GM12801 (cell line): ENCODE measurements around the gene CHST11.

Source experiments
- CTCF ChIP-seq: IDR thresholded peaks from one replicate; pipeline ENCODE4 v1.5.1; 2011; ENCODE audit warnings: control low read depth; ENCODE audit not compliant: insufficient read length; ENCODE audit errors: extremely low read depth

CHST11 gene

DNA sequence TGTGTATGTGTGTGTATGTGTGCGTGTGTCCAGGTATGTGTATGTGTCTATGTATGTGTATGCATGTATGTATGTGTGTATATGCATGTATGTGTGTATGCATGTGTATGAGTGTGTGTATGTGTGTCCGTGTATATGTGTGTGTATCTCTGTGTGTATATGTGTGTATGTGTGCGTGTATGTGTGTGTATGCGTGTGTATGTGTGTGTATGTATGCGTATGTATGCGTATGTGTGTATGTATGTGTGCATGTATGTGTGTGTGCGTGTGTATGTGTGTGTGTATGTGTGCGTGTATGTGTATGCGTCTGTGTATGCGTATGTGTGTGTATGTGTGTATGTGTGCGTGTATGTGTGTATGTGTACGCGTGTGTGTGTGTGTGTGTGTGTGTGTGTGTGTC is 31.6 kb downstream of the CHST11 start:
- TF ChIP-seq CTCF = no peak

GRCh38 chr12:104490186-104490585 is 33.4 kb downstream of the CHST11 start:
- no peak for TF ChIP-seq CTCF

DNA sequence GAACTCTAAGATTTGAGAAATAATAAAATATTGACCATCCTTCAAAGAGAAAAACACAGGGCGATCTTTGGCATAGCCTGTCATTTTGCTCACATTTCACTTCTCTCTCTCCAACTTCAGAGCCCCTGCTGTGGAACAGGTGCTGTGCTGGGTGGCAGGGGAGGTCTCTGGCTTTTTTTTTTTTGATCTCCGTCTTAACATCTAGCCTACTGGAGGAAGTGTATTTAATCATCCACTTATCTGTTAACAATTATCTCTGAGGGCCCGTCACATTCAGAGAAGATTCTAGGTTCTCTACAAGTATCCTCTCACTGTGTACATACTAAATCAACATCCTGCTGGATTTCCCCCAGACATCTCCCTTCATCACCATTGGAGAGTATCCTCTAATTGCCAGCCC is 34.1 kb downstream of the CHST11 start:
- no peak for TF ChIP-seq CTCF

DNA sequence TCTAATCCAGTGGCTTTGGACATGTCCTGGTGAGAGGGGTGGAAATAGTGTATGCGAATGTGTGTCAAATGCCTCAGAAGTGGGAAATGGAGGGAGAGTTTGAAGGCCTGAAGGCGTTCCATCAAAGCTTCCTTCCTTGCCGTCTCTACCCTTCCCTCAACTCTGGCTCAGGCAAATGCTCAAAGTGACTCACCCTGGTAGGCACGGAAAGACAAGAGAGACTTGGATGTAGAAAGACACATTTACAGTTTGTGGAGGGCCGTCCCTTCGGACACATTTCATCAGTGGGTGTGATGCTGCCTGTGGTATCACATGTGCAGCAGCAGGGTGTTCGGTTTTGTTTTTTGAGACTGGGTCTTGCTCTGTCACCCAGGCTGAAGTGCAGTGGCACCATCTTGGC is 36.7 kb downstream of the CHST11 start:
- TF ChIP-seq CTCF = no peak

- no peak for TF ChIP-seq CTCF
These were observed 37.5 kb downstream of the CHST11 start for GRCh38 chr12:104494137-104494792.

DNA sequence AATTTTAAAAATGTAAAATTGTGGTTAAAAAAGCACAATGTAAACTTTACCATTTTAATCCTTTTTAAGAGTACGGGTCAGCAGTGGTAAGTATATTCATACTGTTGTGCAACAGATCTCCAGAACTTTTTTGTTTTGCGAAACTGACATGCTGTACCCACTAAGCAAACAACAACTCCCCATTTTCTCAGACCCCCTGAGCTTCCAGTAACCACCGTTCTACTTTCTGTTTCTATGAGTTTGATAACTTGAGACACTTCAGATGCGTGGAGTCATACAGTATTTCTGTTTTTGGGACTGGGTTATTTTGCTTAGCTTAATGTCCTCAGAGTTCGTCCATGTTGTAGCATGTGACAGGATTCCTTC is 38.0 kb downstream of the CHST11 start:
- TF ChIP-seq CTCF = no peak

DNA sequence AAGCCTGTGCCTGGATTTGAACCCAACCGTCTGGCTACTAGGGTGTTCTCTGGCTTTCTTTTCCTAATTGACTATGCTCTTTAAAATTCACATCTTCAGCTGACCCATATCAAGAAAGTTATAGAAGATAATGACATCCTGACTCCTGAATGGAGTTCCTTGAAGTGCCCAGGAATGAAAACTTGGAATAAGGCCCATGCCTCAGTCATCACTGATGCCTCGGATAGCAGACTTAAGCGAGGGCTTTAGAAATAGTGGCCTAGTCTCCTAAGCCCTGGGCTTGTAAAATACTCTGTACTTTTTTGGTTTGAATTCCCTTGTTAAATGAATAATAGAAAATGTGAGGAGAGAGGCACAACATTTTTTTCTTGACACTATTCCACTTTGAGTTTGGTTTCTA is 39.0 kb downstream of the CHST11 start:
- no peak for TF ChIP-seq CTCF
